ENCODE results near the gene PTPRB.
A peak's percentile ranks its signal among the peaks of the same experiment; 100 is the strongest.

Gene PTPRB

DNA sequence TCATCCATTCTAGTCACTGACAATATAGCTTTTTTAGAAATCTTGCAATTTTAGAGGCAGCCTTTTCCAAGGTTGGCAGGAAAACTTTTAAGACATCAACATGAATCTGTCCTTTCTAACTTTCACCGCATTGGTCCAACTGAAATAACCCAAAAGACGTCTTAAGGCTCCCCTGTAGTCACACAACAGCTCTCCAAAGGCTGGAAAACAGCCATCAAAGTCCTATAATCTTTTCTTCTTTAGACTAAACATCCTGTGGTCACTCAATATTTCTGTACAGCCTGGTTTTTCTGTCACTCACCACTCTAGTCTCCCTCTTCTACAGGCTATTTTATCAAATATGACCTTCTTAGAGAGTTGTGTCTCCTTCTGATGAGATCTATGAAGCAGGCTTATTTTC, 4.5 kb upstream of the PTPRB start:
- no peak for DNase-seq

DNA sequence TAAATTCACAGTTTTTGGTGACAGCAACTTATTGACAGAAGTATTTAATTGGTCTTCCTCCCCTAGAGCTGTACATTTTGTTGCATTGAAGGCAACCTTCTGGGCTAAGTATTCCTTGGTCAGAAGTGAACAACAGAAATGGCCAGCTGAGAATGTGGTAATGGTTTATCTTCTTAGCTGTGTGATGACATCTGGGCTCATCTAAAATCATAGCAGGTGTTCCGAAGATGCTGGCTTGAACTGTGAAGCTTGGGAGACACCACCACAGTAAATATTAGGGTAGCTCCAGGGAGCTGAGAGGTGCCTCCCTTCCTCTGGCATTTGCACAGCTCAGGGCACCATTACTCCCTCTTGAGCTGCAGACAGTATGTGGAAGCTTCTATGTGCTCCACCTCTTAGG, 3.7 kb upstream of the PTPRB start:
- DNase-seq = no peak

DNA sequence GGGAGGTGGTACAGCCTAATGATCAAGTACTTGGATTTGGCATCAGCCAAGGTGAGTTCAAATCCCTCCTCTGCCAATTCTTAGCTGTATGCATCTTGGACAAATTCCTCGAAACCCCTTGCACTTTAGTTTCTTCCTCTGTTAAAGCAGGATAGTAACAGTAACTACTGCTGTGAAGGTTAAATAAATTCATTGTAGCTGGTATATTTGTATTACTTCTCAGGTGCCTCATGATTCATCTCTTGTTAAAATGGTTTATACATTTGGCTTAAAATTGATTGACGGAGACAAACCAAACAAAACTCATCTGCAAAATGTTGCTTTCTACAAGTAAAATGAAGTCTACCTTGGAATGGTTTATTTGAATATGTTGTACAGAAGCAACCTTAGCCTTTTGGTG, 2.3 kb upstream of the PTPRB start:
- no peak for DNase-seq

DNA sequence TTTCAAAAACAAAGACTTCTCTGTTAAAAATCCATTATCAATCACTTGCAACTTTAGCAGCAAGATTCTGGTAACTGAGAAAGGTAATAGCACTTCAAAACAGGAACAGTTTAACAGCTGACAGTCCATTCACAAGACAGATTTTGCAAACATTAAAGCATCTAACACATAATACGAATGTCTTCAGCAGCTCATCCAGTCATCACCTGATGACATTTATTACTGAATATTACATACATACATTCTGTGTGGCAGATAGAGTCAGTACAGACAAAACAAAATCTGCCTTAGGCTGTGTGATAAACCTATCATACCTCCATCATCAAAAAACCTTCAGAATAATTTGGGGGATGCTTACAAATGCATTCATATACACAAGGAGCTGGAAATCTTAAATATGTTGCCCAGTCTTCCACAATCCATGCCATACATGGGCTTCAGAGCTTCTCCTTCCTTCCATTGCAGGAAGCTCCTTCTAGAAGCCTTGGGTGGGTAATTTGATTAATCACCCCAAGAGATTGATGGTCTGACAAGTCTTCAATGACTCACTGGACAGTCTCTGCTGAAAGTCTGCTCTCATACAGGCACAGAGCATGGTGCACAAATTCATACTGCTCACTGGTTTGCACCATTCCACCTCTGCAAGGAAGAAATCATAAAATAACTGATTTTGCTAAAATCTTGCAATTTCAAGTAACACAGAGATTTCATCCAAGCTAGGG, 1.6 kb upstream of the PTPRB start:
- no peak for DNase-seq

DNA sequence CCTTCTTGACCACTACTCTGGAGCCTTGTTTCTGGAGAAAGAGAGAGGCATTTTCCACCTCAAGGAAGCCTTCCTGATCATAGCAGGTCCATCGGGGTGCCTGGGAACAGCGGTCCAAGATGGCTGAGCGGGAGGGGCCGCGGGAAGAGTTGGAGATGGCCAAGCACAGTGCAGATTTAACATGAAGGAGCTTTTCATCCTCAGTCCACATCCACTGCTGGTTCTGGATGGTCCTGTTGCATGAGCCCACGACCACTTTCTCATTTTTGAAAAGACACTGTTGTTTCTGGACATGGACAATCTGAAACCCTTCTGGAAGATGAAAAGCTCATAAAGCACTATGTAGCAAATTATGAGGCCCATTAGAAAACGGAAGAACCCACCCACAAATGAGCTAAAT, 1.5 kb downstream of the PTPRB start:
- no peak for DNase-seq

- no peak for DNase-seq
Measured at GRCh38 chr12:70628701-70629480, 8.3 kb downstream of the PTPRB start.

- DNase-seq = no peak
Measured at GRCh38 chr12:70627677-70628076, 9.6 kb downstream of the PTPRB start.

DNA sequence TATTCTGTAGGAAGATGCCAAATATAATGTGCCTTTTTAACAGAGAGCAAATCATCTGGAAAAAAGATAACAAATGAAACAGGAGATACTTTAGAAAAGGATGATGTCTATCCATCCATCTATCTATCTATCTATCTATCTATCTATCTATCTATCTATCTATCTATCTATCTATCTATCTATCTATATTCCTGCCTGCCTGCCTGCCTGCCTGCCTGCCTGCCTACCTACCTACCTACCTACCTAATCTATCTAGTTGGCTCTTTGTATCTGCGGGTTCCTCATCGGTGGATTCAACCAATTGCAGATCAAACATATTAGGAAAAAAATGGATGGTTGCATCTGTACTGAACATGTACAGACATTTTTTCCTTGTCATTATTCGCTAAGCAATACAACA, 11.0 kb downstream of the PTPRB start:
- no peak for DNase-seq

DNA sequence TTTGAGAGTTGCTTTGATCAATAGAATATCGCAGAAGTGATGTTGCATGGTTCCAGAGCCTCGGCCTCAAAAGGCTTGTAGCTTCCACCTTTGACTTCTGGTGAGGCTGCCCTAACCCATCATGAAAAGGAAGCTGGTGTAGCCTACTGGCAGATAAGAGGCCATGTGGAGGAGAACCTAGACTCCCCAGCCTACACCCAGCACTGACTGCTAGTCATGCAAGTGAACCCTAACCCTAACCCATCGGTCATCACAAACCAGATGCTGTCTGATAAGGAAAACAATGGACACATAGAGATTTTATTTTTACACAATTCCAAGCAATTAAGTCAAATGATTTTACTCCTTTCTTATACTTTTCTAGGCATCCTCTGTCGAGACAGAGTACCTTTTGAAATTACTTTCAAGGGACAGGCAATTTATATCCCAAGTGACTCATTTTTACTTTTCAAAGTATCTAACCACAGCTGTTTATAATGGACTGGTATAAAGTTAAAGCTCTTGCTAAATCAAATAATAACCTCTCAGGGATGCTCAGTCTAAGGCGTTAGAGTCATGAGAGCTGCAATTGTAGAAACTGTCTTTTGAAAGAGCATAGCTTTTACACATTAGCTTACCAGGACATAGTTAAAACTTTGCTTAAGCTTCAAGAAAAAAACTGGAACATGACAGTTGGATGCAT, 17.6 kb downstream of the PTPRB start:
- no peak for DNase-seq

- no peak for DNase-seq
Measured at GRCh38 chr12:70618371-70618770, 18.9 kb downstream of the PTPRB start.

DNA sequence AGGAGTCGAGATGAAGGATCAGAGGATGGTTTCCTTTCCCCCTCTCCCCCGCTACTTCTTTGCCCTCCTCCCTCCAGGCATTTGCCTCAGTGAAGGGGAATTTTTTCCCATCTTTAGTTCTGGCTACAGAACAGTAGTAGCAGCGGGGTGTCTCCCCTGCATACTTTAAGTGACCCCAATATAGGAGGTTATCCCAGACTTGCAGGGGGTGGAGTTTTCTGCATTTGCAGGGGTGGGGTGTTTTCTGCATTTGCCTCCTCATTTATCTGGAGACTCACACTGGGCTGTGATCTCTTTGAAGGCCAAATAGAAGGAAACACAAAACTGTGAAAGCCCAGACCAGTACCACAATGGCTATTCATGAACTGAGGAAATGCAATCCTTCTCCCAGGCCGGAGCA, 19.8 kb downstream of the PTPRB start:
- no peak for DNase-seq

GRCh38 chr12:70615174-70615866, 21.9 kb downstream of the PTPRB start:
- no peak for DNase-seq

- DNase-seq = peak; percentile 65
Measured at GRCh38 chr12:70609739-70610491, 27.3 kb downstream of the PTPRB start.

DNA sequence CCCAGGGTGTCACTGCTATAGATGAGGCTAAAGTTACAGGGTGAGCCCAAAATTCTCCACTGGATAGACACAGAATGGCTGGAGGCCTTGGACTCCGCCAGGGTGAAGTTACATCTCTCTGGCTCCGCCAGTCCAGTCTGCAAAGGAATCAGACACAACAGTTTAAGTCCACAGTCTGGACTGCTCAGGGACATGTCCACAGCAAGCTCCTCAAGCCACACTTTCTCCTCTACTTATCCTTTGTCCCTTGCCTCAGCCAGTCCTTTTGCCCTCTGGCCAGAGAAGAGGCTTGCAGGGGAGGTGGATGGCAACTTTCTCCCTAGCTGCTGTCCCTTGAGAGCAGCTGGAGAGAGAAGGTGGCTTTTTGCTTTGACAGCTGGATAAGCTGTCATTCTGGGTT, 28.0 kb downstream of the PTPRB start:
- no peak for DNase-seq

DNA sequence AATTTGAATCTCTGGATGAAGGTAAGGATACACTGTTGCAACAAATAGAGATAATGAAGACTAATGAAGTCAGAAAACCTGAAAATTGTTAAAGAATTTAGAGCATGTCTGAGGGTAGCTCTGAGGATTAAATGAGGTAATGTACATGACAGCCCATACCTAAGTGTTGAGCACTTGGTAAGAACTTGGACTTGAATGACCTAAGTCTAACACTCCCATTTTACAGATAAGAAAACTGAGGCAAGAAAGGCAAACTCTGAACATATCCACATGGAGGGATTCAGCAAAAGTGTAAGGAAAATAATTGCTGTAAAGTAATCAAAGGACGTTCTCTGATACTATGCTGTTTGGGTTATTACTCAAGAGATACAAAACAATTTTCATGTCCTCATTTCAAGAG, 29.0 kb downstream of the PTPRB start:
- no peak for DNase-seq

DNA sequence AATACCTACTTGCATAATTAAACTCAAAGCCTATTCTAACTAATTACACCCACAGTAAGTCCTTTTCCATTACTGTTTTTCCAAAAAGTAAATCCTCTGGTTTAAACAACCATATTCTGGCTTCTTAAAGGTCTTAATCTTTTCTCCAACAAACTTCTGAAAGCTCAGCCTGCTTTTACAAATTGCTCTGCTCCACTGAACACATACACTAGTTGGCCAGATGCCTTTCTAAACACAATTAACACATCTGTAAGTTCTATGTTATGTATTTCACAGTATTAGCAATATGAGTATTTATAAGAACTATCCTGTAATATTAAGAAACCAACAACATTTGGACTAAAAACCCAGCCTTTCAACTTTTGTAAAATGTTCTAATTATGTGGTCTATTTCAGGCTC, 30.1 kb downstream of the PTPRB start:
- DNase-seq = no peak

DNA sequence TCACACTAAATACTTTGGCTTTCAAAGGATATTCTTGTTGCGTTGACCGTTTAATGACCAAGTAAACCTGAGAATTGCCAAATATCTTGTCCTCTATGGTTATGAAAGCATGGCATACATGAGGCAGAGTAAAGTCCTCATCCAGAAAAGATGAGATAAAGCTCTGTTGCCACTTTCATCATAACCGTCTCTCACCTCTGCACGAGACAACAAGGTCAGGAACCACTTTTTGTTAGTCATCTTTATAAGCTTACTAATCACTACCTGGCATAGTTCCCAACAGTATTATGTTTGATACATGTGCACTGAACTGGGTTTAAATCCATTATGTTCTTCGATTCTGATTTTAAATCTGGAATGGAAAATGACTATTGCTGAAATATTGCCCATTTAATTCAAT, 31.3 kb downstream of the PTPRB start:
- no peak for DNase-seq

DNA sequence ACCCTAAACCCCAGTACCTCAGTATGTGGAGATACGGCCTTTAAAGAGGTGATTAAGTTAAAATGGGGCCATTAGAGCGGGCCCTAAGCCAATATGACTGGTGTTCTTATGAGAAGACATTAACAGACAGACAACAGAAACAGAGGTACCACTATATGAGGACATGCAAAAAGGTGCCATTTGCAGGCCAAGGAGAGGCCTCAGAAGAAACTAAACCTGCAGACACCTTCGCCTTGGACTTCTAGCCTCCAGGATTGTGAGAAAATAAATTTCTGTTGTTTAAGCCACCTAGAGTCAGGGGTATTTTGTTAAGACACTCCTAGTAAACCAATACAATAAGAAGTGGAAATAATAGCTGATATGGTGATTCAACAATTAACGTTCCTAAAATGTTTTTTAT, 32.6 kb downstream of the PTPRB start:
- DNase-seq = no peak

GRCh38 chr12:70603044-70603443, 34.2 kb downstream of the PTPRB start:
- no peak for DNase-seq

- DNase-seq = no peak
Measured at GRCh38 chr12:70598467-70599193, 38.6 kb downstream of the PTPRB start.

DNA sequence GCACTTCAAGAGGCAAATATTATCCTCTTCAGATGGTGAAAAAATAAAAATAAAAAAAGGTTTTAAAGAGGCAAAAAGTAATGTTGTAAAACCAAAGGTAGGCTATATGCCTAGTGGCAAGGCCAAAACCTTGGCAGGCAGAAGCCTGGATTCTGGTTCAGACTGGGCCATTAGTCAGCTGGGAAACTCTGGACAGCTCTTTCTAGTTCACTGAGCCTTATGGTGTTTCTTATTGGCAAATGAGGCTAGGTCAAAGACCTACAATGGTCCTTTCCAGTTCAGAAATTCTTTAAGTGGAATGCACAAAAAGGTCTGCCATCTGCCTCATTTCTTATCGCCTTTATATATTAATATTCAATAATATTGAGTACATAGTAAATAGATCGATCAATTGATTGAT, 44.6 kb downstream of the PTPRB start:
- no peak for DNase-seq
